Measurements from ENCODE around the gene FBXW8. TPM values are rescaled to one million over a fixed set of nuclear protein-coding genes. Genes with fewer than 3 reads are reported as not detected.

Gene FBXW8
- total RNA-seq, 4 donors from 2014 or later, result 4.7 to 28.9 (median 9.2) TPM

DNA sequence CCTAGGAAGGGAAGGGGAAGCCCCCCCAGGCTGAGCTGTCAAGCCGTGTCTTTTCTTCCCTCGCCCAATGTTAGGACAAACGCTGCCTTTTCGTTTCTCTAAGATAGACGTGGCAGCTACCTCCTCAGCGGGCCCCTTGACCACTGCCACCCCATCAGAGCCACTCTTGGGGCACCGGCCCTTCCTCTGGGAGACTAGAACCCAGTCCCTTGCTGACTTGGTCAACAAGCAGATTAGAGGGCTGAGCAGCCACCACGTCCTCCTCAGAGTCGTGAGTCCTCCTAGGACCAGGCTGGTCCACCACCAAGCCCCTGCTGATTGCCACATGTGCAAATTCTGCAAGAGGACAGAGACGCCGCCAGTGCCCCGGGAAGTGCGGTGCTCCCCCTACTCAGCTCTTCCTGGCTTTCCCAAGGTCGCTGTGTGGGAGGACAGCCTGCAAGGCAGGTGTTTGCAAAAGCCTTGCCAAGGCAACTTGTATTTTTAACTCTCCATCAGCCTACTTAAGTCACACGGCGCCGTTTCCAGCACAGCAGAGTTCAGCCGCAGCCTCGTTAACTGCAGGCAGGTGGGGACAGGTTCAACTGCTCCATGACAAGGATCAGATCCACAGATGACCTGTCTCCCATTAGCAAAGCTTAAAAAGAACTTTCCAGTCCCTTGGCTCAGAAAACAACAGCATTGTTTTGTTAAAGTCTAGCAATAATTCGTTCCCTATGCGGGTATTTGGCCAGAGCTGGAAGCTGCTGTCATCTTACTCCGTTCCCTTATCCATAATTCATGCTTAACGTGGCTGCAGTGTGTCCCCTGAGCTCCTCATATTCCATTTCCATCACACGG, 122.9 kb downstream of the FBXW8 start:
- peak in 1 of 3 donors; percentile 37 for DNase-seq
- H3K27ac ChIP-seq, result no peak overlapping the region

DNA sequence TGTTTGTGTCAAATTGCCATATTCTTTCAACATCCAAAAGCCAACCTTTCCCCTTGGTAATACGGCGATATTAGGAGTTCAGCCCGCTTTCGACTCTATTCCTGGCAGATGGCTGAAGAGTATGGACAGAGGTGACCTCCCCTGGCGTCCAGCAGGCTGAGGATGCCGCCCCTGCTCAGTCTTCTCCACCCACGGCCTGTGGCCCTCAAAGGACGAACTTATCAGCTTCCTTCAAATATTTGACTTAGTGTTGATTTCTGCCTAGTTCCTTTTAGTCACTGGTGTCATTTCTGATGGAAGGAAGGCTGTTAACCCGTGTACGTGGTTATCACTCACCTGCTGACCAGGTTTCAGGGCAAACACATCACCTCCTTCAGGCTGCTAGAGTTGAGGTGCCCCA, 123.5 kb downstream of the FBXW8 start:
- no peaks in the 10 kb centered on the region for H3K27me3 ChIP-seq
- H3K4me1 ChIP-seq, result peaks cover 0 to 6% (median 0%) of the 10 kb centered on the region in 4 donors
- H3K36me3 ChIP-seq, result no peaks in the 10 kb centered on the region
- H3K9me3 ChIP-seq, result no peaks in the 10 kb centered on the region
- no peak overlapping the region for H3K27ac ChIP-seq
- TF ChIP-seq, protein P1, sequence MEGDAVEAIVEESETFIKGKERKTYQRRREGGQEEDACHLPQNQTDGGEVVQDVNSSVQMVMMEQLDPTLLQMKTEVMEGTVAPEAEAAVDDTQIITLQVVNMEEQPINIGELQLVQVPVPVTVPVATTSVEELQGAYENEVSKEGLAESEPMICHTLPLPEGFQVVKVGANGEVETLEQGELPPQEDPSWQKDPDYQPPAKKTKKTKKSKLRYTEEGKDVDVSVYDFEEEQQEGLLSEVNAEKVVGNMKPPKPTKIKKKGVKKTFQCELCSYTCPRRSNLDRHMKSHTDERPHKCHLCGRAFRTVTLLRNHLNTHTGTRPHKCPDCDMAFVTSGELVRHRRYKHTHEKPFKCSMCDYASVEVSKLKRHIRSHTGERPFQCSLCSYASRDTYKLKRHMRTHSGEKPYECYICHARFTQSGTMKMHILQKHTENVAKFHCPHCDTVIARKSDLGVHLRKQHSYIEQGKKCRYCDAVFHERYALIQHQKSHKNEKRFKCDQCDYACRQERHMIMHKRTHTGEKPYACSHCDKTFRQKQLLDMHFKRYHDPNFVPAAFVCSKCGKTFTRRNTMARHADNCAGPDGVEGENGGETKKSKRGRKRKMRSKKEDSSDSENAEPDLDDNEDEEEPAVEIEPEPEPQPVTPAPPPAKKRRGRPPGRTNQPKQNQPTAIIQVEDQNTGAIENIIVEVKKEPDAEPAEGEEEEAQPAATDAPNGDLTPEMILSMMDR (IDR thresholded peaks at IDR 0.05), result no peak
- no peak for TF ChIP-seq POLR2A (IDR thresholded peaks at IDR 0.05)
- peak in 1 of 3 donors; percentile 24 for DNase-seq
- no peak overlapping the region for H3K4me3 ChIP-seq

More for the DNA sequence above, 122.9 kb downstream of the FBXW8 start:
- Histone ChIP-seq H3K4me1 (peaks cover 0 to 6% (median 0%) of the 10 kb centered on the region in 4 donors), H3K36me3 (peaks cover 0 to under 1% (median 0%) of the 10 kb centered on the region in 3 donors), H3K27me3 (no peaks in the 10 kb centered on the region), H3K4me3 (no peak overlapping the region), H3K9me3 (no peaks in the 10 kb centered on the region)
- TF ChIP-seq, protein P1 (IDR thresholded peaks at IDR 0.05), result no peak
- TF ChIP-seq POLR2A (IDR thresholded peaks at IDR 0.05), result no peak

DNA sequence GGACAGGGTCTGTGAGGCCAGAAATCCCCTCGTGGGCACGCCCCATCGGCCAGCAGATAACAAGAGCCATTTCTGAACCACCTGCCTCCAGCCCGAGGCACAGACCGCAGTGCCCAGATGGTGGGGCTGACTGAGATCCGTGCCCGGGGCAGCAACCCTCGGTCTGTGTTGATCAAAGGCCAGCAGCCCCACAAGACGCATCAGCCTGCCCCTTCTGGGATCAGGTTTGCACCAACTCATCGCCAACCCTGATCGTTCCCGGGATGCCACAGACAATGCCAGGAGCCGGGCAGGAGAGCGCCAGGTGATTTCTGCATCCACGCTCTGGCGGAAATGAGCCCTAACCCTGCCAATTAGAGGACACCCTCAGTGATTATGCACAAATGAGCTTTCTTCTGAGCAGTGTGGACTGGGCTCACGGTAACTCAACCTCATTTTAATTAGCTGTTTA, 124.0 kb downstream of the FBXW8 start:
- peaks cover 0 to 6% (median 0%) of the 10 kb centered on the region in 4 donors for H3K4me1 ChIP-seq
- no peaks in the 10 kb centered on the region for H3K36me3 ChIP-seq
- H3K4me3 ChIP-seq, result no peak overlapping the region
- TF ChIP-seq, protein P1 (IDR thresholded peaks at IDR 0.05), result no peak
- no peak for TF ChIP-seq POLR2A (IDR thresholded peaks at IDR 0.05)
- no peak overlapping the region for H3K27ac ChIP-seq
- DNase-seq, result no peak
- H3K27me3 ChIP-seq, result no peaks in the 10 kb centered on the region
- no peaks in the 10 kb centered on the region for H3K9me3 ChIP-seq

DNA sequence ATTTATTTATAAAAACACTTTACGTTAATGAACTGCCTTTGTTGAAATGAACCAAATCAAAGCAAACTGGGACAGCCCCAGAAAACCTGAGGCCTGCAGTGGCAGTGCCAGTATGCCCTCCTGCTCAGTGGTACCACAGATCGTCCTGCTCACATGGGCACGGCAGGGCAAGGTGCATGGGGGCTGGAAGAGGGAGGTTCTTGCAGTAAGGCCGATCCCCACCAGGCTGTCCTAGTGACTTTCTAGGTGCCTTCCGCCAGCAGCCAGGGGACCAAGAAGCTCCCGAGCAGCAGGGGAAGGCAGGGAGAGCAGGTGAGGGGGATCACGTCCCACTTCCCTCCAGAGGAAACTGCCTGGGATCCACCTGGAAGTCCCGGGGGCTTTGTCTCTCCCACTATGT, 124.5 kb downstream of the FBXW8 start:
- H3K27ac ChIP-seq, result no peak overlapping the region
- no peaks in the 10 kb centered on the region for H3K36me3 ChIP-seq
- peaks cover 0 to 6% (median 0%) of the 10 kb centered on the region in 4 donors for H3K4me1 ChIP-seq
- DNase-seq, result no peak
- H3K9me3 ChIP-seq, result no peaks in the 10 kb centered on the region
- no peak overlapping the region for H3K4me3 ChIP-seq
- no peaks in the 10 kb centered on the region for H3K27me3 ChIP-seq
- TF ChIP-seq, protein P1 (IDR thresholded peaks at IDR 0.05), result no peak
- TF ChIP-seq POLR2A (IDR thresholded peaks at IDR 0.05), result no peak

DNA sequence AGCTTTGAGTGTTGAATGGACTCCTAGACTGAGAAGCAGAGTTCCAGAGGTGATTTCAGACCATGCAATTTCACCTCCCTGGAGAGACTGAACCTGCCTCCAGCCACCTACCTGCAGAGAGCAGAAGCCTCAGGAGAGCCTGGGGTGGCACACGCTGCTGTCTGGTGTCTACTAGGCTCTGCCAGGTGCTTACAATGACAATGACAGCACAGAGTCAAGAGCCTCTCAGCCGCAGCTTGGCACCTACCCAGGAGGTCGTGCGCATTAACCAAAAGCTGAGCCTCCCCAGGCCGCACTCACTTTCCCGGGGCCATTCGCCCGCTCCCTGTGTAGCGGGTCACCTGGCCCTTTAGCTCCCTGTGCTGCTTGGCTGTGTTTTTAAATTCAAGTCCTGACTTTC, 125.3 kb downstream of the FBXW8 start:
- H3K4me1 ChIP-seq, result peaks cover 0 to 6% (median 0%) of the 10 kb centered on the region in 4 donors
- H3K4me3 ChIP-seq, result no peak overlapping the region
- TF ChIP-seq, protein P1 (IDR thresholded peaks at IDR 0.05), result no peak
- TF ChIP-seq POLR2A (IDR thresholded peaks at IDR 0.05), result no peak
- H3K27ac ChIP-seq, result no peak overlapping the region
- H3K27me3 ChIP-seq, result no peaks in the 10 kb centered on the region
- H3K36me3 ChIP-seq, result no peaks in the 10 kb centered on the region
- H3K9me3 ChIP-seq, result no peaks in the 10 kb centered on the region
- no peak for DNase-seq
